ENCODE data around the gene CCDC88C. TPM values are rescaled to one million over a fixed set of nuclear protein-coding genes. Genes with fewer than 3 reads are reported as not detected.

Gene CCDC88C
- total RNA-seq, 1 donor from 2014 or later, result 17.8 TPM

GRCh38 chr14:91415794-91416743 is 1.6 kb downstream of the CCDC88C start:
- Mint-ChIP-seq H3K27me3 (ENCODE audit: insufficient read depth, low read depth) (peaks cover 11% of the 10 kb centered on the region), H3K27ac (peak overlapping the region; percentile 64), H3K36me3 (peaks cover 21% of the 10 kb centered on the region), H3K4me1 (peaks cover 53% of the 10 kb centered on the region), H3K9me3 (no peaks in the 10 kb centered on the region), H3K4me3 (peak overlapping the region; percentile 98)
- Histone ChIP-seq H3K4me1 (peaks cover 39% of the 10 kb centered on the region), H3K27ac (no peak overlapping the region), H2AFZ (replicated peaks) (no peak overlapping the region), H3F3A (ENCODE audit: low read depth) (peaks cover 37% of the 10 kb centered on the region), H3K36me3 (no peaks in the 10 kb centered on the region), H3K4me2 (peak overlapping the region; percentile 94), H4K20me1 (ENCODE audit: low read depth) (peaks cover 52% of the 10 kb centered on the region), H3K79me2 (ENCODE audit: low read depth) (peaks cover 60% of the 10 kb centered on the region), H3K4me3 (peak overlapping the region; percentile 69), H3K9ac (no peak overlapping the region), H3K27me3 (peaks cover 7% of the 10 kb centered on the region), H3K9me3 (ENCODE audit: low read depth) (no peaks in the 10 kb centered on the region)
- DNase-seq (ENCODE audit: low spot score), result no peak
- no peak for TF ChIP-seq EZH2phosphoT487 (IDR thresholded peaks at IDR 0.05)
- no peak for TF ChIP-seq EZH2 (IDR thresholded peaks at IDR 0.05)
- TF ChIP-seq CTCF (IDR thresholded peaks at IDR 0.05), result no peak

GRCh38 chr14:91414475-91414833 is 3.2 kb downstream of the CCDC88C start:
- H3K27ac Mint-ChIP-seq, result peak overlapping the region; percentile 87

More at GRCh38 chr14:91414475-91414833, 3.2 kb downstream of the CCDC88C start:
- no peak overlapping the region for H3K9ac ChIP-seq
- no peak for DNase-seq (ENCODE audit: low spot score)
- H3K27me3 ChIP-seq, result peaks cover 7% of the 10 kb centered on the region
- no peaks in the 10 kb centered on the region for H3K36me3 ChIP-seq
- H3K4me2 ChIP-seq, result peak overlapping the region; percentile 94
- H3K4me1 ChIP-seq, result peaks cover 48% of the 10 kb centered on the region
- H3K27me3 Mint-ChIP-seq (ENCODE audit: insufficient read depth, low read depth), result peaks cover 10% of the 10 kb centered on the region
- peaks cover 68% of the 10 kb centered on the region for H4K20me1 ChIP-seq (ENCODE audit: low read depth)
- no peaks in the 10 kb centered on the region for H3K9me3 ChIP-seq (ENCODE audit: low read depth)
- peaks cover 24% of the 10 kb centered on the region for H3K36me3 Mint-ChIP-seq
- H3K4me1 Mint-ChIP-seq, result peaks cover 67% of the 10 kb centered on the region
- peaks cover 40% of the 10 kb centered on the region for H3F3A ChIP-seq (ENCODE audit: low read depth)
- no peaks in the 10 kb centered on the region for H3K9me3 Mint-ChIP-seq
- H3K4me3 ChIP-seq, result peak overlapping the region; percentile 29
- peak overlapping the region; percentile 66 for H3K4me3 Mint-ChIP-seq
- peak overlapping the region; percentile 90 for H3K27ac ChIP-seq
- H2AFZ ChIP-seq (replicated peaks), result no peak overlapping the region
- H3K79me2 ChIP-seq (ENCODE audit: low read depth), result peaks cover 77% of the 10 kb centered on the region
- no peak for TF ChIP-seq CTCF (IDR thresholded peaks at IDR 0.05)
- no peak for TF ChIP-seq EZH2 (IDR thresholded peaks at IDR 0.05)
- TF ChIP-seq EZH2phosphoT487 (IDR thresholded peaks at IDR 0.05), result no peak
